SK-N-SH (cell line): Measurements from ENCODE around the gene ACVRL1. TPM values are rescaled to one million over a fixed set of nuclear protein-coding genes. Genes with fewer than 3 reads are reported as not detected.
A peak's percentile ranks its signal among the peaks of the same experiment; 100 is the strongest.

ENCODE experiments used
- CTCF ChIA-PET: fragments of 300-600, 350-600 bp; formaldehyde crosslinking; extraction: SDS; loops from one replicate; lab custom pipeline; 2021; lab: Yijun Ruan, JAX
- POLR2A ChIA-PET: fragments of 350-600 bp; sonication (Branson Sonifier 250); formaldehyde crosslinking; extraction: SDS; loops from one replicate; lab custom pipeline; 2020; ENCODE audit warnings: antibody characterized with exemption, inconsistent platforms; lab: Yijun Ruan, JAX
- DNase-seq: peaks from one replicate; pipeline ENCODE4 v3.0.0; 2012
- H2AFZ ChIP-seq: fragments of 200-600 bp; sonication (generic); 2 replicates; pipeline ENCODE4 v1.8.1; 2016; ENCODE audit warnings: antibody characterized with exemption, mild to moderate bottlenecking, low read depth
- H3F3A ChIP-seq: fragments of 200-600 bp; sonication (generic); replicated peaks from 2 replicates; pipeline ENCODE3; 2016; ENCODE audit warnings: antibody characterized with exemption, mild to moderate bottlenecking; ENCODE audit not compliant: insufficient read depth
- H3K27ac ChIP-seq, 2 experiments: fragments of 200-500 bp in 1 of 2; fragments of 200-600 bp in 1 of 2; sonication (Bioruptor generic) in 1 of 2; sonication (generic), shearing (Covaris generic) in 1 of 2; 2 replicates each; pipeline versions ENCODE4 v1.5.1 to v1.6.1; 2014 to 2016; ENCODE audit warnings: low read depth in 2 of 2, inconsistent platforms in 1 of 2, low read length in 1 of 2, mild to moderate bottlenecking in 1 of 2, mixed read lengths in 1 of 2
- H3K27me3 ChIP-seq: fragments of 200-600 bp; sonication (generic), shearing (Covaris generic); 2 replicates; pipeline ENCODE4 v1.6.1; 2016; ENCODE audit warnings: mixed run types; ENCODE audit not compliant: insufficient read depth
- H3K36me3 ChIP-seq, 2 experiments: fragments of 200-500 bp in 1 of 2; fragments of 200-600 bp in 1 of 2; sonication (Bioruptor generic) in 1 of 2; sonication (generic) in 1 of 2; replicated peaks in 1 of 2; 2 replicates each; pipeline versions ENCODE3 to v1.5.1; 2014 to 2016; ENCODE audit warnings: low read length in 1 of 2, mild to moderate bottlenecking in 1 of 2; ENCODE audit not compliant: insufficient read depth in 2 of 2, control insufficient read depth in 1 of 2
- H3K4me1 ChIP-seq, 2 experiments: fragments of 200-500 bp in 1 of 2; fragments of 200-600 bp in 1 of 2; sonication (Bioruptor generic) in 1 of 2; sonication (generic), shearing (Covaris generic) in 1 of 2; 2 replicates each; pipeline versions ENCODE4 v1.5.1 to v1.6.1; 2014 to 2016; ENCODE audit warnings: low read depth in 1 of 2, low read length in 1 of 2, mixed run types in 1 of 2; ENCODE audit not compliant: insufficient read depth in 2 of 2, control insufficient read depth in 1 of 2
- H3K4me2 ChIP-seq: fragments of 200-600 bp; sonication (generic), shearing (Covaris generic); 2 replicates; pipeline ENCODE4 v1.6.1; 2017; ENCODE audit warnings: mixed run types
- H3K4me3 ChIP-seq, 2 experiments: fragments of 200-500 bp in 1 of 2; fragments of 200-600 bp in 1 of 2; sonication (Bioruptor generic) in 1 of 2; sonication (generic), shearing (Covaris generic) in 1 of 2; 2 replicates each; pipeline versions ENCODE4 v1.5.1 to v1.8.1; 2014 to 2016; ENCODE audit warnings: low read depth in 2 of 2, inconsistent platforms in 1 of 2, low read length in 1 of 2, mild to moderate bottlenecking in 1 of 2, mixed read lengths in 1 of 2, moderate library complexity in 1 of 2
- H3K79me2 ChIP-seq: fragments of 200-600 bp; sonication (generic); 2 replicates; pipeline ENCODE4 v1.8.1; 2017; ENCODE audit warnings: mild to moderate bottlenecking; ENCODE audit not compliant: insufficient read depth
- H3K9ac ChIP-seq: fragments of 200-600 bp; sonication (generic); 2 replicates; pipeline ENCODE4 v1.6.1; 2017; ENCODE audit warnings: mixed run types
- H3K9me2 ChIP-seq: fragments of 200-600 bp; sonication (generic); 2 replicates; pipeline ENCODE4 v1.6.1; 2017; ENCODE audit warnings: mixed run types
- H3K9me3 ChIP-seq: fragments of 200-600 bp; sonication (generic); 2 replicates; pipeline ENCODE4 v1.6.1; 2017; ENCODE audit warnings: mixed run types, mild to moderate bottlenecking, moderate library complexity
- H4K20me1 ChIP-seq: fragments of 200-600 bp; sonication (generic); 2 replicates; pipeline ENCODE4 v1.6.1; 2017; ENCODE audit warnings: mild to moderate bottlenecking, mixed run types; ENCODE audit not compliant: insufficient read depth
- ELF1 ChIP-seq: IDR thresholded peaks from 2 replicates; pipeline ENCODE4 v1.4.0; 2012
- EP300 ChIP-seq, 2 experiments: IDR thresholded peaks; 2 replicates each; pipeline versions ENCODE4 v1.4.0 to v1.6.1; 2012; ENCODE audit warnings: borderline replicate concordance in 1 of 2, low read depth in 1 of 2, low read length in 1 of 2
- FOSL2 ChIP-seq: IDR thresholded peaks from 2 replicates; pipeline ENCODE4 v1.4.0; 2012; ENCODE audit warnings: low read depth, mild to moderate bottlenecking, moderate library complexity, borderline replicate concordance
- FOXJ3 ChIP-seq: sonication (generic); formaldehyde crosslinking; IDR thresholded peaks from 2 replicates; pipeline ENCODE4 v1.5.1; 2020; ENCODE audit warnings: mild to moderate bottlenecking, missing genetic modification reagents
- FOXM1 ChIP-seq: IDR thresholded peaks from 2 replicates; pipeline ENCODE4 v1.4.0; 2012; ENCODE audit warnings: low read depth, mild to moderate bottlenecking
- GATA2 ChIP-seq: sonication (generic); formaldehyde crosslinking; IDR thresholded peaks from 2 replicates; pipeline ENCODE4 v1.5.0; 2020; ENCODE audit warnings: mild to moderate bottlenecking, missing genetic modification reagents
- MEF2A ChIP-seq: IDR thresholded peaks from 2 replicates; pipeline ENCODE4 v1.4.0; 2012; ENCODE audit warnings: low read depth, borderline replicate concordance
- WGBS: methylation state at CpG from one replicate; pipeline ENCODE4 v1.1.6; 2017; ENCODE audit warnings: low lambda C conversion rate; 5-methylcytosine and 5-hydroxymethylcytosine counted together
- polyA plus RNA-seq, 3 experiments: library from polyadenylated mRNA; depleted of rRNA; stranded (reverse); fragments of >200 nt; gene quantifications; 2 replicates each; pipeline ENCODE4 v1.2.3, GENCODE V29; 2012
- TF ChIP-seq, protein P1 (sequence below): IDR thresholded peaks from 2 replicates; pipeline ENCODE4 v1.4.0; 2012; ENCODE audit warnings: low read depth, borderline replicate concordance
- TF ChIP-seq, protein P2 (sequence below): IDR thresholded peaks from 2 replicates; pipeline ENCODE4 v1.4.0; 2012; ENCODE audit warnings: low read depth
- TF ChIP-seq, protein P3 (sequence below): IDR thresholded peaks from 2 replicates; pipeline ENCODE4 v1.6.1; 2012; ENCODE audit warnings: mild to moderate bottlenecking, low read depth, low read length, moderate library complexity
- TF ChIP-seq, protein P4 (sequence below): fragments of 150-350 bp; IDR thresholded peaks from 2 replicates; pipeline ENCODE4 v1.6.1; 2017; ENCODE audit warnings: antibody characterized with exemption, low read length, low read depth, borderline replicate concordance

ACVRL1 gene
- polyA plus RNA-seq, 1 of the 3 experiments (the other 2 are of a cell fraction): 0.07 TPM

DNA sequence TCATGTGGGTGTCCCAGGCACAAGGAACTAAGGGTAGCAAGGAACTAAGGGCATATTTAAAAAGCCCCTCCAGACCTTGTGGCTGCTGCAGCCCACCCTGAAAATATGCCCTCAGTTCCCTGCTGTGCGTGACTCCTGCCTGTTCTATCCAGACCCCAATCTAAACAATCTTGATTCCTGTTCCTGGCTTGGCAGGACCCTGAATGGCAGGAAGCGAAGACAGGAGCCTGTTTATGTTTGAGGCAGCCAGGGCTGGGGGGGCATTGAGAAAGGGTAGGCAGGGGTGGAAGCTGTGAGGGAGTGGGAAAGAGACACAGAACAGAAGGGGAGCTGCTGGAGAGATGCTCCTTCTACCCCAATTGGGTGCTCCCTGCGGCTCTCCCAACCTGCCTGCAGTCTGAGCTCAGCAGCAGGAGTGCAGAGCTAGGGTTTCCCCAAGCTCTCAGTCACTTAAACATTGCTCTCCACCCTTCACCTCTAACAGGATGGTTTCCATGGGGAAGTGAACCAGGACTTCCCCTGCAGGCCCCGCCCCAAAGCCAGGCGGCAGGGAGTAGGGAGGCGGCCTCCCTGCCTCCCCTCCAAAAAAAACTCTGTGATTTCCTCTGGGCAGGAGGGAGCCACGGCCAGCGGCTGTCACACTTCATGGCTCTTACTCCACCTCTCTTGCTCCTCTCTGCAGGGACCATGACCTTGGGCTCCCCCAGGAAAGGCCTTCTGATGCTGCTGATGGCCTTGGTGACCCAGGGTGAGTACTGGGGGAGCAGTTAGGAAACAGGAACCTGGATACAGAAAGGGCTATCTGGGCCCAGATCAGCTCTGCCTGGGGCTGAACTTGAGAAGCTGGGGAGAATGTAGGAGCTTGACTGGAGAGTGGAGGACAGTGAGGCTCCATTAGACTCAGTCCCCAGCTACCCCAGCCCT, 4.7 kb downstream of the ACVRL1 start:
- Histone ChIP-seq H3K9ac (no peak overlapping the region), H3K9me2 (no peaks in the 10 kb centered on the region), H3K4me2 (no peak overlapping the region), H3K9me3 (no peaks in the 10 kb centered on the region), H3F3A (no peaks in the 10 kb centered on the region), H3K79me2 (no peaks in the 10 kb centered on the region), H3K4me1 (peaks cover 0 to 64% of the 10 kb centered on the region in 2 experiments; a peak in 2 of 4 replicates), H3K27ac (peak overlapping the region in 1 of 2 experiments; percentile 84; a peak in 2 of 4 replicates), H4K20me1 (no peaks in the 10 kb centered on the region), H3K36me3 (no peaks in the 10 kb centered on the region), H3K27me3 (no peaks in the 10 kb centered on the region), H2AFZ (no peak overlapping the region), H3K4me3 (no peak overlapping the region)
- TF ChIP-seq EP300 (IDR thresholded peaks at IDR 0.05; ENCODE audit: borderline replicate concordance in 1 of 2, low read depth in 1 of 2, low read length in 1 of 2) (peak in 1 of 2 experiments; percentile 16; a peak in 1 of 4 replicates), FOSL2 (no peak), FOXM1 (no peak), FOXJ3 (CRISPR knock-in tag) (peak; percentile 61), ELF1 (no peak), MEF2A (no peak), GATA2 (peak; percentile 68)
- TF ChIP-seq, protein P1, sequence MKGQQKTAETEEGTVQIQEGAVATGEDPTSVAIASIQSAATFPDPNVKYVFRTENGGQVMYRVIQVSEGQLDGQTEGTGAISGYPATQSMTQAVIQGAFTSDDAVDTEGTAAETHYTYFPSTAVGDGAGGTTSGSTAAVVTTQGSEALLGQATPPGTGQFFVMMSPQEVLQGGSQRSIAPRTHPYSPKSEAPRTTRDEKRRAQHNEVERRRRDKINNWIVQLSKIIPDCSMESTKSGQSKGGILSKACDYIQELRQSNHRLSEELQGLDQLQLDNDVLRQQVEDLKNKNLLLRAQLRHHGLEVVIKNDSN: no peak
- TF ChIP-seq, protein P2, sequence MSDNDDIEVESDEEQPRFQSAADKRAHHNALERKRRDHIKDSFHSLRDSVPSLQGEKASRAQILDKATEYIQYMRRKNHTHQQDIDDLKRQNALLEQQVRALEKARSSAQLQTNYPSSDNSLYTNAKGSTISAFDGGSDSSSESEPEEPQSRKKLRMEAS: no peak
- TF ChIP-seq, protein P3, sequence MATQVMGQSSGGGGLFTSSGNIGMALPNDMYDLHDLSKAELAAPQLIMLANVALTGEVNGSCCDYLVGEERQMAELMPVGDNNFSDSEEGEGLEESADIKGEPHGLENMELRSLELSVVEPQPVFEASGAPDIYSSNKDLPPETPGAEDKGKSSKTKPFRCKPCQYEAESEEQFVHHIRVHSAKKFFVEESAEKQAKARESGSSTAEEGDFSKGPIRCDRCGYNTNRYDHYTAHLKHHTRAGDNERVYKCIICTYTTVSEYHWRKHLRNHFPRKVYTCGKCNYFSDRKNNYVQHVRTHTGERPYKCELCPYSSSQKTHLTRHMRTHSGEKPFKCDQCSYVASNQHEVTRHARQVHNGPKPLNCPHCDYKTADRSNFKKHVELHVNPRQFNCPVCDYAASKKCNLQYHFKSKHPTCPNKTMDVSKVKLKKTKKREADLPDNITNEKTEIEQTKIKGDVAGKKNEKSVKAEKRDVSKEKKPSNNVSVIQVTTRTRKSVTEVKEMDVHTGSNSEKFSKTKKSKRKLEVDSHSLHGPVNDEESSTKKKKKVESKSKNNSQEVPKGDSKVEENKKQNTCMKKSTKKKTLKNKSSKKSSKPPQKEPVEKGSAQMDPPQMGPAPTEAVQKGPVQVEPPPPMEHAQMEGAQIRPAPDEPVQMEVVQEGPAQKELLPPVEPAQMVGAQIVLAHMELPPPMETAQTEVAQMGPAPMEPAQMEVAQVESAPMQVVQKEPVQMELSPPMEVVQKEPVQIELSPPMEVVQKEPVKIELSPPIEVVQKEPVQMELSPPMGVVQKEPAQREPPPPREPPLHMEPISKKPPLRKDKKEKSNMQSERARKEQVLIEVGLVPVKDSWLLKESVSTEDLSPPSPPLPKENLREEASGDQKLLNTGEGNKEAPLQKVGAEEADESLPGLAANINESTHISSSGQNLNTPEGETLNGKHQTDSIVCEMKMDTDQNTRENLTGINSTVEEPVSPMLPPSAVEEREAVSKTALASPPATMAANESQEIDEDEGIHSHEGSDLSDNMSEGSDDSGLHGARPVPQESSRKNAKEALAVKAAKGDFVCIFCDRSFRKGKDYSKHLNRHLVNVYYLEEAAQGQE: no peak
- TF ChIP-seq, protein P4, sequence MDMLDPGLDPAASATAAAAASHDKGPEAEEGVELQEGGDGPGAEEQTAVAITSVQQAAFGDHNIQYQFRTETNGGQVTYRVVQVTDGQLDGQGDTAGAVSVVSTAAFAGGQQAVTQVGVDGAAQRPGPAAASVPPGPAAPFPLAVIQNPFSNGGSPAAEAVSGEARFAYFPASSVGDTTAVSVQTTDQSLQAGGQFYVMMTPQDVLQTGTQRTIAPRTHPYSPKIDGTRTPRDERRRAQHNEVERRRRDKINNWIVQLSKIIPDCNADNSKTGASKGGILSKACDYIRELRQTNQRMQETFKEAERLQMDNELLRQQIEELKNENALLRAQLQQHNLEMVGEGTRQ: no peak
- peak; percentile 77 for DNase-seq
- CTCF ChIA-PET: interaction anchor here (1.0 to 6.0 kb wide), 19 partner anchors 10 to 113 kb away, joined by 3 to 28 read pairs (median 7); no protein-coding TSS in a partner anchor
- POLR2A ChIA-PET: interaction anchor here (0.8 to 1.5 kb wide), 5 partner anchors 9 to 91 kb away, joined by 3 to 4 read pairs (median 3); no protein-coding TSS in a partner anchor
- 66% methylated on average over 8 of the region's 8 CpGs for WGBS
